Hypothalamus (tissue), 51 donors: ENCODE measurements around the gene KAZN.

Experiments used
- DNase-seq, 51 donors: peaks; one replicate each; lab custom pipeline; 2025; lab: John Stamatoyannopoulos, UW

Gene KAZN

DNA sequence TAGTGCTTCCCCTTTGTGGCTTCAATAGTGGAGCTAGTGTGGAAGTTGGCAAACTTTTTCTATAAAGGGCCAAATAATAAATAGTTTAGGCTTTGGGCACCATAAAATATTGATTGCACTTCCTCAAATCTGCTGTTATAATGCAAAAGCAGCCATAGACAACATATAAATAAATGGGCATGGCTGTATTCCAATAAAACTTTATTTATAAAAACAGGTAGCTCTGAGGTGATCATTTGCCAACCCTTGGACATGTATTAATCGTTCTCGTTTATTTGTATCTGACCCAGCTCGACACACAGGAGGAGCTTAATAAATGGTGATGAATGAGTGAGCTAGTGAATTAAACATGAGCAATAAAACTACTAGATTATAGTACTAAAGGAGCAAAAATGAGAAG, 13.3 kb downstream of the KAZN start:
- DNase-seq = no peak

DNA sequence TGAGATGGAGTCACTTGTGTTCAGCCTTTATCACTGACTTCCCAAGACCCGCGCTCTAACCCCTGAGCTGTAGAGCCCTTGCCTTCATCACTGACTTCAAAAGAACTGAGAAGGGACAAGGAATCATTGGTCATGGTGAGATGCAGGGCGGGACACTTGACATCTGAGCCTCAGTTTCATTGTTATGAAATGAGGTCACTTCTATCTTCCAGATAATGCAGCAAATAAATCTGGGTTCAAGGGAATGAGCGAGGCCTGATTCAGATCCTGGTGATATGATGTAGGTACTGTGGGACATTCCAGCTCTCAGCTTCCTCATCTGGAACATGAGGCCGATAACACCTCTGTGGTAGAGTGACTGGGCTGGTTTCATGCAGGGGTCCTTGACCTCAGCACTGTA, 13.8 kb downstream of the KAZN start:
- DNase-seq = no peak

DNA sequence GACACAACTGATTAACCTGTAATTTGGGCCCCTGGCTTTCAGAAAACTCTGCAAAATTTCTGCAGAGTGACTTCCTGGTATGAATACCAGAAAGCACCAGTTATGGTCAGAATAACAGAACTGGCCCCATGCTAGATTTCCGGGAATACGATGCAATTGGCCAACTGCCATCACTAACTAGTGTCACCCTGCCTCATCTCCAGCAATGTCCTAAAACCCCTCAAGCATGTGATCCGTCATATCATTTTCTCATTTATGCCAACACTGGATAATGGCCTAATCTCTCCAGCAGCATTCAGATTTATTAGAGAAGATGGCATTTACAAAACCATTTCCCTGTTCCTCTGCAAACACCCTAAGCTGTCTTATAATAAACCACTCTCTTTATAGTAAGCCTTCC, 15.4 kb downstream of the KAZN start:
- DNase-seq = peak in 1 of 51 donors; percentile 40

DNA sequence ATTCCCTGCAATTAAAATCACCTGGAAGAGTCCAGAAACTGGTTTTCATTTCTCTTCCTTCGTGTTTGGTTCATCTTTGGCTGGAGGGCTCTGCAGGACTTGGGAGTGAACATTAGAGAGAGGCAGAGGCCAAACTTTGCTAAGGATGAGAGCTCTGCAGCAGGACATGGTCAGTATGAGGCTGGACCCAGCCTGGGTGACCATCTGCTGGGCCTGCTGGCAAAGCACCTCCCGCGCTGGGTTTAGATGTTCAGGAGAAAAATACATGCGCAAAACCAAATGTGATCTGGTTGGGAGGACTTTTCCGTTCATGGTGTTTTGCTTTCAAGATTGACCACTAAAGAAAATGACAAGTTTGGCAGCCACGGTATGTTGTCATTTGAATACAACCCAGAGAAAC, 15.9 kb downstream of the KAZN start:
- peak in 4 of 51 donors; percentile 5 to 29 (median 21) for DNase-seq

- no peak for DNase-seq
These were observed 17.2 kb downstream of the KAZN start for GRCh38 chr1:14615549-14616218.

DNA sequence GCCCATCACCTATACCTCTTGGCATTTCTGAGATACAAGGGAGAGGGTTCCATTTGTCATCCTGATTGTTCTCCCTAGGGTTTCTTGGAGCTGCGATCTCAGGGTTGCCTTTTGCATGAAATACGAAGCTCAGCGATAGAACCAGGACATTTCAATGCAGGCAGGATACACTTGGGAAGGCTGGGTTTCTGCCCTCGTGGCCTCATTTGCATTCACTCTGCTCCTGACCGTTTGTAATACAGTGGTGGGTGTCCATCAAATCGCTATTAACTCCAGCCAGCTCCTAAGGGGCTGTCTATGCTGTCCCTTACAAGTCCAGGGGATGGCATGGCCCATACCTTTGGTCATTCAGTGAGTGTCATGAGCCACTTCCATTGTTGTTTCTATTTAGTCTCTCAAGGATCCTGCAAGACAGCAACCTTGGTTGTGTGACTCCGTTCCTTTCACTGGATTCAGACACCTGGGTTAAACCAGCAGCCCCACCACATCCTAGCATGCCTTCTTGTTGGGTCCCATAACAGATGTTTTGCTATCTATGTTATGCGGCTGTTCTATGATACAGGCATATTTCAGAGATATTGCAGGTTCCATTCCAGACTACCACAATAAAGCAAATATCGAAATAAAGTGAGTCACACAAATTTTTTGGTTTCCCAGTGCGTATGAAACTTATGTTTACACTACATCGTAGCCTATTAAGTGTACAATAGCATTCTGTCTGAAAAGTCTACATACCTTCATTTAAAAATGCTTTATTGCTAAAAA, 18.3 kb downstream of the KAZN start:
- no peak for DNase-seq

GRCh38 chr1:14617791-14618190, 19.3 kb downstream of the KAZN start:
- DNase-seq = no peak

- DNase-seq = no peak
These were observed 22.5 kb downstream of the KAZN start for GRCh38 chr1:14620941-14621340.

- DNase-seq = no peak
These were observed 24.6 kb downstream of the KAZN start for GRCh38 chr1:14623090-14623489.

GRCh38 chr1:14624941-14625340, 26.5 kb downstream of the KAZN start:
- DNase-seq = no peak

- DNase-seq = peak in 2 of 51 donors; percentile 23 to 37
These were observed 27.1 kb downstream of the KAZN start for GRCh38 chr1:14625572-14625971.

- DNase-seq = no peak
These were observed 27.5 kb downstream of the KAZN start for GRCh38 chr1:14625996-14626395.

DNA sequence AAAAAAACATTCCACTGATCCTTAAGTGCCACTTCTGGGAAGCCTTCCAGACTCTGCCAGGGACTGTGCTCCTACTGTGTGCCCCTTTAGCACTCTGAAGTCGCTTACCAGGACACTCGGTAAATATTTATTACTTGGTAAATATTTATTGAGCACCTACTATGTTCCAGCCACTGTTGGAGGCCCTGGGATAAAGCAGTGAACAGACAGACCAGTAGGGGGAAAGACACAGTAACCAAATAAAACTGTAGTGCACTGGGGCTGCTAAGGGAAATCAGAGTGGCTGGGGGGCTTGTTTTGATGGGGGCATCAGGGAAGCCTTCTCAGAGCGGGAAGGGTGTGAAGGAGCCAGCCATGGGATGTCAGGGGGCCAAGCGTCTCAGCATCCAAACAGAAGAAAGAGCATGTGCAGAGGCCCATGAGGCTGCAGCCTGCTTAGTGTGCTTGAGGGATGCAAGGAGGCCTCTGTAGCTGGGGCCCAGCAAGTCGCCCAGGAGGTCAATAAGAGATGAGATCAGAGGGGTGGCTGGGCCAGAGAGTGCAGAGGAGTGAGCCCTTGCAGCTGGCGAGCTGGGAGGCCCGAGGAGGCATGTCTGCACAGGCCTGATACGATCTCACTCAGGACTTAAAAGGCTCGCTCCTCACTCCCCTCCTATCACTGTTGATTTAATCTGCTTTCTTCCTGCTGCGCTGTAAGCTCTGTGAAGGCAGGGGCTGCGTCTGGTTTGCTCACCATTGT, 28.6 kb downstream of the KAZN start:
- peak in 10 of 51 donors; percentile 4 to 51 (median 22) for DNase-seq

- DNase-seq = peak in 24 of 51 donors; percentile 6 to 81 (median 42)
These were observed 29.4 kb downstream of the KAZN start for GRCh38 chr1:14627608-14628489.

DNA sequence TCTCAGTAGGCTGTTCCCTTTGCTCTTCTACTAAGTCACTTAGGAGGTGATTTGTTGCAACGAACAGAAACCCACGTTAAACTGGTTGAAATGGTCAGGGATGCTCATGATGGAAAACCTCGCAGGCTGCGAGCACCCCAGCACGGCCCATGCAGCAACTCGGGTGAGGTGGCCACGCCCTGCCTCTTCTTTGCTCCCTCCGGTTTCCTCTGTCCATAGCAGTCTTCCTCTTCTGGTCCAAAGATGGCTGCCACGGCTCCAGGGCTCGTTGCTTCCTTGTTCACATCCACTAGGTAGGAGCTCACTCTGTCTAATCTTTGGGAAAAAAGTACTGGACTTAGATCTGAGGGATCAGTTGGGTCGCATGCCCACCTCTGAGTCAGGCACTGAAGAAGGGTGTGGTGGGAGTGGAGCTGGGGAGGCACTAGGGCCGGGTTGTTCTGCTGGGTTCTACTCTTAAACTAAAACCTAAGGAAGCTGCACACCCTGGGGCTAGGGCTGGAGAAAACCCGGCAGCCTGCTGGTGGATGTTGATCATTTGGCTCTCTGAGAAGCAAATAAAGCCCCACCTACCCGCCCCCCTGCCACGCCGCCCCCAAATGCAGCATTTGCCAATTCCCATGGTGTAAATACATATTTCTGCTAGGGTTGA, 31.0 kb downstream of the KAZN start:
- DNase-seq = no peak

- DNase-seq = no peak
These were observed 32.5 kb downstream of the KAZN start for GRCh38 chr1:14630986-14631385.

GRCh38 chr1:14631421-14631820, 32.9 kb downstream of the KAZN start:
- DNase-seq = no peak

DNA sequence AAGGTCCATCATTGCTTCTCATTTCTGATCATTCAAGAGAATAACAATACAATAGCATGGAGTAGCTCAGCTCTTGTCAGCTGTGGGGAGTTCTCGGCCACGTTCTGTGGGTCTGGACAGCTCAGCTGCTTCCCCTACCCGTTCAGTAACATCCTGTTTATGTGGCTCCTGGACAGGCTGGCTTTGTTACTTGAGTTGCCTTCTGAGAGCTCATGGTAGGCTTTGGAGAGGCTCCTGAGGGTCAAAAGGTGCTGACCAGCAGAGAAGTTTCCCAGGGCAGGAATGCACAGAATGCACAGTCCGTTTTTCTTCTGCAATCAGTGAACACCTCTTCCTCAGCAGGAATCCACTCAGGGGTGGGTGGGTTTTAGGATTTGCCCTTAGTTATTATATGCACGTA, 36.0 kb downstream of the KAZN start:
- no peak for DNase-seq

GRCh38 chr1:14635421-14635820, 36.9 kb downstream of the KAZN start:
- DNase-seq = no peak
